GM12874 (cell line): Measurements from ENCODE around the gene DEGS2.

Experiments used
- TF ChIP-seq, protein P1 (sequence below): IDR thresholded peaks from 2 replicates; pipeline ENCODE4 v1.5.1; 2011; ENCODE audit warnings: low read depth, mild to moderate bottlenecking, control low read depth, low read length, moderate library complexity; ENCODE audit not compliant: insufficient read depth

The DEGS2 gene

DNA sequence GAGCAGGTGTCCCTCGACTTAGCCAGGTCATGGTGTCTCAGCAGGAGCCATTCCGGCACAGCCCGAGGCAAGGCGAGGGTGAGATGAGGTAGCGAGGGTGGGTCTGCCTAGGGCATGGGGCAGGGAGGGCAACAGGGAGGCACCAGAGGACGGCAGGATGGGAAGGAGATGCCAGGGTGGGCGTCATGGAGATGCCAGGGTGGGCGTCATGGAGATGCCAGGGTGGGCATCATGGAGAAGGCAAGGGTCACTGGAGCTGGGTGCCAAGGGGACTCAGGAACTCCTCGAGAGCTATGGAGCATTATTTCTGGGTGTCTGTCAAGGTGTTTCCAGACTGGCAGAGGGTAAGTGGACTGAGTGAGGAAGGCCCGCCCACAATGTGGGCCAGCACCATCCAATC is 7.4 kb downstream of the DEGS2 start:
- TF ChIP-seq, protein P1, sequence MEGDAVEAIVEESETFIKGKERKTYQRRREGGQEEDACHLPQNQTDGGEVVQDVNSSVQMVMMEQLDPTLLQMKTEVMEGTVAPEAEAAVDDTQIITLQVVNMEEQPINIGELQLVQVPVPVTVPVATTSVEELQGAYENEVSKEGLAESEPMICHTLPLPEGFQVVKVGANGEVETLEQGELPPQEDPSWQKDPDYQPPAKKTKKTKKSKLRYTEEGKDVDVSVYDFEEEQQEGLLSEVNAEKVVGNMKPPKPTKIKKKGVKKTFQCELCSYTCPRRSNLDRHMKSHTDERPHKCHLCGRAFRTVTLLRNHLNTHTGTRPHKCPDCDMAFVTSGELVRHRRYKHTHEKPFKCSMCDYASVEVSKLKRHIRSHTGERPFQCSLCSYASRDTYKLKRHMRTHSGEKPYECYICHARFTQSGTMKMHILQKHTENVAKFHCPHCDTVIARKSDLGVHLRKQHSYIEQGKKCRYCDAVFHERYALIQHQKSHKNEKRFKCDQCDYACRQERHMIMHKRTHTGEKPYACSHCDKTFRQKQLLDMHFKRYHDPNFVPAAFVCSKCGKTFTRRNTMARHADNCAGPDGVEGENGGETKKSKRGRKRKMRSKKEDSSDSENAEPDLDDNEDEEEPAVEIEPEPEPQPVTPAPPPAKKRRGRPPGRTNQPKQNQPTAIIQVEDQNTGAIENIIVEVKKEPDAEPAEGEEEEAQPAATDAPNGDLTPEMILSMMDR = no peak

DNA sequence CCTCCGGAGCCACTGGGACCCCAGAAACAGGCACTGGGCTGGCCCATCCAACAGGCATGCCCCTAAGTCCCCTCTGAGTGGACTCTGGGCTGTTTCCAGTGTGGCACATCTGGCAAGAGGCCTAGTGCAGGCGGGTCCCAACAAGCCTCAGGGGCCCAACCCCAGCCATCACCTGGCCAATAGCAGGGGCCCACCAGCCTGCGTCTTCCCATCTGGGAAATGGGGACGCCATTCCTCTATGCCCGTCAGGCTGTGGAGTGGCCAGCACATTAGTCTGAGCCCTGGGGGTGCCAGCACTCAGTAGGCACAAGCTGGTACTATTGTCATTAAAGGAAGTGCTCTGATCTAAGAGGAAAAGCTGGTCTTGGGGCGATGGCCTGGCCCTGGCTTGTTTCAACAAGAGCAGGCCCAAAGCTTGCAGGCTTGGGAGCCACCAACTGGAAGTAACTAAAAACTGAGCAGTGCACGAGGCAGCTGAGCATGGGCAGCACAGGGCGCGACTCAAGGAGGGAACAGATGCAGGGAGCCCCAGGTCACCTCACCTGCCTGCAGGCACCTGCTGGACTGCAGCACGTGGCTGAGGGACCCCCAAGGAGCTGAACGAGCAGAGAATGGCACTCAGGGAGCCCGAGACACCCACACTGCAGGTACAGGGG is 8.4 kb downstream of the DEGS2 start:
- TF ChIP-seq, protein P1 = no peak

DNA sequence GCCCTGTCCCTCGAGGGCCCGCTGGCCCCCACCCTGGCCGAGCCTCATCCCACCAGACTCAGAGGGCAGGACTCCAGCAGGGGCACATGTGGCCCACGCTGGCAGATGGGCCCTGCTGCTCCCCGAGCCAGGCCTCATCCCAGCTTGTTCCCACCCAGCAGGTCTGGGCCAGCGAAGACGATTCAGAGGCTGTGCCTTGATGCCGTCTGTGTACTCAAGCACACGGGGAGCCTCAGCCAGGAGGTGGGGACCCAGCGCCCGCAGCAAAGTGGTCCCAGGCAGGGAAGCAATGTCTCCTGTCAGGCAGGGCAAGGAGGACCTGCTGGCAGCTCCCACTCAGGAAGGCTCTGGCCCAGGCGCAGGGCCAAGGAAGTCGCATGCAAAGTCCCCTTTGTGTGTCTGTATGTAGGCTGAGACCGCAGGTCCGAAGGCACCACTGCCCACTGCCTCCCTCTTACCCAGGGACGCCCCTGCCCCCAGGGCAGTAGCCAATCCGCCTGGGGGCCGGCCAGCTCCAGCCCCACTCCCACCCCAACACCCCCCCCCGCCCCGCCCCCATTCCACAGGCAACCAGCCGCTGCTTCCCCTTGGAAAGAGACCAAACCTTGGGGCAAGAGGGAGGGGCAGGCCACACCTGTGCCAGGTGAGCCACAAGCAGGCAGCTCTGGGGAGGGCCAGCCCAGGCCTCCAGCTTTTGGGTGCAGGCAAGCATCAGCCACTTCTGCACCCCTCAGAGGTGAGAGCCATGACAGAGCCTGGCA is 9.4 kb downstream of the DEGS2 start:
- TF ChIP-seq, protein P1 = no peak

DNA sequence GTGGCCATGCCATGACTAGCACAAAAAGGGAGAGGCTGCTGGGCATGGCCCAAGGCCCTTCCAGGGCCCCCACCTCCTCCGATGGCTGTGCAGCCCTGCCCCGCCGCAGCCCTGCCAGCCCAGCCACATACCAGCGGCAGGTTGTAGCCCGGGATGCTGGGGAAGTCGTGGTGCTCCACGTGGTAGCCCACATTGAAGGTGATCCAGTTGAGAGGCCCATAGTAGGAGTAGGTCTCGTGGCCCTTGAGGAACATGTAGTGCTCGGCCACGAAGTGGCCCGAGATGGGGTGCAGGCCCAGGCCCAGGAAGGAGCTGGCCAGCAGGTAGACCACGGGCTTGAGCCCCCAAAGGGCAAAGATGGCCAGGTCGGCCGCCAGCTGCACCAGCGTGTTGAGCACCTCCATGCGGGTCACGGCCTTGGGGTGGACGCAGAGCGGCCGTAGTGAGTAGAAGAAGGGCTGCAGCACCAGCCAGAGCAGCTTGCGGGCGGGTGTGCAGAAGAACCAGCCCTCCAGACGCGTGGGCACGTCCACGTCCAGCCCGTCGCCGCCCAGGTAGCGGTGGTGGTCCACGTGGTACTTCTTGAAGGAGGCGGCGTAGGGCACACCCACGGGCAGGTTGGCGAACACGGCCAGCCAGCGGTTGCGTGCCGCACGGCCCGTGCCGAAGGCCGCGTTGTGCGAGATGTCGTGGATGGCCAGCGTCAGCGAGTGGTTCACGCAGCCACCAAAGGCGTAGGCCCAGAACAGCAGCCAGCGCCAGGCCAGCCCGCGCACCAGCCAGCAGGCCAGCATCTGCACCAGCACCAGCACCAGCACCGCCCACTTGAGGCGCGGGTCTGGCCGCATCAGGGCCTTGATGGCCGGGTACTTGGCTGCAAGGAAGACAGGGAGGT is 10.4 kb downstream of the DEGS2 start:
- TF ChIP-seq, protein P1 = no peak

DNA sequence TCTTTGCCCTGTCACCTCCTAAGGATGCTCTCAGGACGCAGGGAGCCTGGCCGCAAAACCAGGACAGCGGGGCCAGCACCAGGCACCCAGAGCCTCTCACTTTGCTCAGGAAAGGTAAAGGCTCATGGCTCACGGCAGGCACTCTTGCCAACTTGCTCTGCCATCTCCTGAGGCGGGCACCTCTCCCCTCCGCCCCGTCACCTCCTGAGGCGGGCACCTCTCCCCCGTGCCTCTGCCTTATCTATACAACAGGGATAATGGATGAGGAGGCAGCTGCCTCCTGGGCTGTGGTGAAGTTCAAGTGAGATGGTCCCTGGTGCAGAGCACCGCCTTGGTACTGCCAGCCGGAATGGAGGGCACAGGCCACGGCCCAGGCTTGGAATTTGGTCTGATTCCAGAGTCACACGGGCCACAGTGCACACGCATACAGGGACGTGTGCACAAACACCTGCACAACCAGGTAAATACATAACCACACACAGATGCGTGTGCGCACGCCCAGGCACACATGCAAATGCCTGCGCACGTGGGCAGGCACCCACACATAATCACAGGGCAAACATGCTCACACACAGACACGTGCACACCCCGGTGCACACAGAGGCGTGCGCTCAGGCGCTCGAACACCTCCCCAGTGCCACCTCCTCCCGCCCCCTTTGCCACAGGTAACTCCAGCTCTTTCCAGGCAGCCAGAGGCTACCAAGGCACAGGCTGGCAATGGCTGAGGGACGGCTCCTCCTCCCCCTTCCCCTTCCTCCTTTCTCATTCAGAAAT is 11.6 kb downstream of the DEGS2 start:
- TF ChIP-seq, protein P1 = no peak

DNA sequence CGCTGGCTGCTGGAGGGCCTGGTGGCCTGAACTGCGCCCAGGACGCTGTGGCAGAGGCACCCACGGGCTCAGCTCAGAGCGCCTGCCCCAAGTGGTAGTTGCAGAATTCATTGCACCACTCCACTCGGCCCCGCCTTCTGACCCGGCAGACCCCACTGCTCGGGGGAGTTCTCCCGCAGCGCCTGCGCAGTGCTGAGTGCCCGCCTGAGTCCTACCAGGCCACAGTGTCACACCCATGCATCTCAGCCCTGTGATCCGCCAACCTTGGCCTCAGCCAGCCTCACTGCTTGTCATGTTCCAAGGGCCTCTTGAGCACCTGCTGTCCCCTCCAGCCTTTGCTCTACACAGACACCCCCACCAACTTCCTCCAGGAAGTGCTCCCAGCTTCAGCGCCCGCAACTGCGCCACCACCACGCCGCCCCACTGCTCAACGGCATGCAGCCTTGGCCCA is 12.2 kb downstream of the DEGS2 start:
- TF ChIP-seq, protein P1 = 0 out of 2 replicates have a peak, but pooled peaks have one; percentile 18
